Measurements from ENCODE around the gene TBX15. TPM values are rescaled to one million over a fixed set of nuclear protein-coding genes. Genes with fewer than 3 reads are reported as not detected.
"Not testable (repeated sequence)": the region's sequence is repeated elsewhere in the genome, so short reads cannot be mapped to it uniquely, and the experiment has no call there.

Gene TBX15
- polyA plus RNA-seq, 1 donor (not counting 4 experiments of a cell fraction or from before 2014, with no cell fraction given), result not detected

GRCh38 chr1:118918230-118918939, 69.8 kb downstream of the TBX15 start:
- Histone ChIP-seq H4K20me1 (ENCODE audit: control insufficient read depth, extremely low read depth, insufficient read depth, low read length) (no peaks in the 10 kb centered on the region), H3K36me3 (ENCODE audit: control insufficient read depth in 2 of 2, extremely low read depth in 1 of 2, insufficient read depth in 2 of 2, low read length in 2 of 2) (no peaks in the 10 kb centered on the region), H3K27ac (ENCODE audit: control insufficient read depth, insufficient read depth, low read length) (no peak overlapping the region), H3K79me2 (ENCODE audit: control insufficient read depth, insufficient read depth, low read length) (no peaks in the 10 kb centered on the region), H3K4me1 (ENCODE audit: control insufficient read depth, extremely low read depth, insufficient read depth, low read length) (no peaks in the 10 kb centered on the region), H3K9me1 (ENCODE audit: control insufficient read depth, extremely low read depth, insufficient read depth, low read length) (no peaks in the 10 kb centered on the region), H3K4me2 (ENCODE audit: control insufficient read depth, extremely low read depth, insufficient read depth, low read depth, low read length) (no peak overlapping the region), H3K9me3 (ENCODE audit: control insufficient read depth, low read depth, low read length) (no peaks in the 10 kb centered on the region), H3K4me3 (ENCODE audit: control insufficient read depth in 2 of 3, extremely low read depth in 1 of 3, insufficient read depth in 2 of 3, low read depth in 1 of 3, low read length in 3 of 3) (no peak overlapping the region), H3K9ac (ENCODE audit: control insufficient read depth, extremely low read depth, insufficient read depth, low read length) (no peak overlapping the region), H2AFZ (ENCODE audit: control insufficient read depth, low read length) (no peak overlapping the region), H3K27me3 (ENCODE audit: control insufficient read depth, extremely low read depth, insufficient read depth, low read length) (no peaks in the 10 kb centered on the region)
- TF ChIP-seq EZH2 (IDR thresholded peaks at IDR 0.05; ENCODE audit: low read length), result no peak
- TF ChIP-seq, protein P1, sequence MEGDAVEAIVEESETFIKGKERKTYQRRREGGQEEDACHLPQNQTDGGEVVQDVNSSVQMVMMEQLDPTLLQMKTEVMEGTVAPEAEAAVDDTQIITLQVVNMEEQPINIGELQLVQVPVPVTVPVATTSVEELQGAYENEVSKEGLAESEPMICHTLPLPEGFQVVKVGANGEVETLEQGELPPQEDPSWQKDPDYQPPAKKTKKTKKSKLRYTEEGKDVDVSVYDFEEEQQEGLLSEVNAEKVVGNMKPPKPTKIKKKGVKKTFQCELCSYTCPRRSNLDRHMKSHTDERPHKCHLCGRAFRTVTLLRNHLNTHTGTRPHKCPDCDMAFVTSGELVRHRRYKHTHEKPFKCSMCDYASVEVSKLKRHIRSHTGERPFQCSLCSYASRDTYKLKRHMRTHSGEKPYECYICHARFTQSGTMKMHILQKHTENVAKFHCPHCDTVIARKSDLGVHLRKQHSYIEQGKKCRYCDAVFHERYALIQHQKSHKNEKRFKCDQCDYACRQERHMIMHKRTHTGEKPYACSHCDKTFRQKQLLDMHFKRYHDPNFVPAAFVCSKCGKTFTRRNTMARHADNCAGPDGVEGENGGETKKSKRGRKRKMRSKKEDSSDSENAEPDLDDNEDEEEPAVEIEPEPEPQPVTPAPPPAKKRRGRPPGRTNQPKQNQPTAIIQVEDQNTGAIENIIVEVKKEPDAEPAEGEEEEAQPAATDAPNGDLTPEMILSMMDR (optimal IDR thresholded peaks at IDR 0.05 in 1 of 3, IDR thresholded peaks at IDR 0.05 in 1 of 3, conservative IDR thresholded peaks at IDR 0.05 in 1 of 3; ENCODE audit: extremely low read depth in 1 of 3, insufficient read depth in 2 of 3, low read length in 3 of 3), result no peak
- DNase-seq (ENCODE audit: low read depth, low spot score) (no peak), FAIRE-seq (no peak)
- dilution Hi-C loops (cut with MboI; ENCODE audit: extremely low pct_ligation_motif_present, low sequenced_read_pairs), result no loop called here

GRCh38 chr1:118916346-118916745, 71.8 kb downstream of the TBX15 start:
- H3K4me1 ChIP-seq (ENCODE audit: control insufficient read depth, extremely low read depth, insufficient read depth, low read length); H2AFZ ChIP-seq (ENCODE audit: control insufficient read depth, low read length); H3K36me3 ChIP-seq (ENCODE audit: control insufficient read depth in 2 of 2, extremely low read depth in 1 of 2, insufficient read depth in 2 of 2, low read length in 2 of 2); H3K27me3 ChIP-seq (ENCODE audit: control insufficient read depth, extremely low read depth, insufficient read depth, low read length); dilution Hi-C loops (cut with MboI; ENCODE audit: extremely low pct_ligation_motif_present, low sequenced_read_pairs); H3K4me3 ChIP-seq (ENCODE audit: control insufficient read depth in 2 of 3, extremely low read depth in 1 of 3, insufficient read depth in 2 of 3, low read depth in 1 of 3, low read length in 3 of 3); H3K79me2 ChIP-seq (ENCODE audit: control insufficient read depth, insufficient read depth, low read length); FAIRE-seq; DNase-seq (ENCODE audit: low read depth, low spot score); H4K20me1 ChIP-seq (ENCODE audit: control insufficient read depth, extremely low read depth, insufficient read depth, low read length); H3K27ac ChIP-seq (ENCODE audit: control insufficient read depth, insufficient read depth, low read length); H3K9me1 ChIP-seq (ENCODE audit: control insufficient read depth, extremely low read depth, insufficient read depth, low read length); H3K9ac ChIP-seq (ENCODE audit: control insufficient read depth, extremely low read depth, insufficient read depth, low read length); H3K4me2 ChIP-seq (ENCODE audit: control insufficient read depth, extremely low read depth, insufficient read depth, low read depth, low read length); H3K9me3 ChIP-seq (ENCODE audit: control insufficient read depth, low read depth, low read length): not testable (repeated sequence)
